Measurements from ENCODE around the gene RCAN2.

RCAN2 gene

GRCh38 chr6:46271107-46271506, 220.1 kb downstream of the RCAN2 start:
- H3K27ac ChIP-seq = no peak overlapping the region
- no peak for DNase-seq (ENCODE audit: low read depth, low spot score)

DNA sequence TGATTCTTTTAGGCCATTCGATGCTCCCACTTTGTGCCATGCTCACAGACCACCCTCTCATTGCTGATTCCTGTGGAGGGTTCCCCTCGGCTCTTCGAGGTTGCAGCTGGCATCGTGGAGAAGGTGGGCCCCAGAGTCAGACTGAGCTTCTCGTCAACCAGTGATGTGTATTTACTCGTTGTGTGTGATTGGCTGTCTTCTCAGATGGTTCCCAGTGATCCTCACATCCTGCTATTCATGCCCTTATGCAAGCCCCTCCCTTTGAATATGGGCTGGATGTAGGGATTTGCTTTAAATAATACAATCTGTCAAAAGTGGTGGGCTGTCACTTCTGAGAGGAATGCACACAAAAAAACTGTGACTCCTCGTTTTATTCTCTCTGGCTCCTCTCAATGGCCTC, 220.9 kb downstream of the RCAN2 start:
- no peak overlapping the region for H3K27ac ChIP-seq
- DNase-seq (ENCODE audit: low read depth, low spot score) = no peak

DNA sequence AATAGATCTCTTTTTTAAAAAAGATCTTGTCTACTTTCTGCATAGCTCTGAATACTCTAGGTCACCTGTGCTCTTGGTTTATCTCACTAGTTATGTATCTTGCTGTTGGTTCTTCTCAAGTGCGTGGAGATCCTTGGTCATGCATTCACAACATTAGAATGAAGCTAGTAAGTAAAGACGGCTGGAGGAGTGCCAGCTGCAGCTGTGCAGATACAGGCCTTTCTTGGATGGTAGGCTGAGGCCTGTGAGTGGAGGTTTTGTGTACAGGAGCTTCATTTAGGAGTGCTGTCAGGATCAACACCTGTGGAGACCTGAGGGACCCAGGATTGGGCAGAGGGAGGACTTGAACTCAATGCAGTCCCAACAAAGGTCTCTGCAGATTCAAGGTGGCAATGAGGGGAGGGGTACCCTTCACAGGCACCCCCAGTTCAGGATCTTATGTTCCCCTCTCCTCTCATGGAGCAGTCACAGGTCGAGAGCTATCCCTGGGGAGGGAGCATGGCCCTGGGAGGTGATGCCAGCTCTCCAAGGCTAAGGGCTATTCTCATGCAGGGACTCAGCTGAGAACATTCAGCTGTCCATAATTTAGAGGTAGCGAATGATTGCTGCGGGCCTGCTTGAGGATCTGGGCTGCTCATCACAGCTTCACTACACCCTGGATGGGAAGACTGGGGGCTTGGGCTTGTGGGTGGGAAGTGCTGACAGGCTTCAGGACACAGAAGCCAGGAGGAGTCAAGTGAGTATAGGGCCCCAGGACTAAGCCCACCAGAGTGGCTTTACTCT, 221.6 kb downstream of the RCAN2 start:
- no peak for DNase-seq (ENCODE audit: low read depth, low spot score)
- H3K27ac ChIP-seq = no peak overlapping the region

DNA sequence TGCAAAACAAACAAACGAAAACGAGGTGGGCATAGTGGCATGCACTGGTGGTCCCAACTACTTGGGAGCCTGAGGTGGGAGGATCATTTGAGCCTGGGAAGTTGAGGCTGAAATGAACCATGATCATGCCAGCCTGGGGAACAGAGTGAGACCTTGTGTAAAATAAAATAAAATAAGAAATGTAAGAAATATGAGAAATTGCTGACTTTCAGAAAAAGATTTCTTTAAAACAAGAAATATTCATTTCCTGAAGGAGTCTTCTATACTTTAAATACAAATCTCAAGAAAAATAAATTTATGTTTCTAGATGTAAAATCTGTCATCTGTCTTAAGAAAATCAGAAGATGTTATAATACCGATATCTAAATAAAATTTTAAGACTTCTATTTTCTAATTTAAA, 223.7 kb downstream of the RCAN2 start:
- H3K27ac ChIP-seq = no peak overlapping the region
- DNase-seq (ENCODE audit: low read depth, low spot score) = no peak

DNA sequence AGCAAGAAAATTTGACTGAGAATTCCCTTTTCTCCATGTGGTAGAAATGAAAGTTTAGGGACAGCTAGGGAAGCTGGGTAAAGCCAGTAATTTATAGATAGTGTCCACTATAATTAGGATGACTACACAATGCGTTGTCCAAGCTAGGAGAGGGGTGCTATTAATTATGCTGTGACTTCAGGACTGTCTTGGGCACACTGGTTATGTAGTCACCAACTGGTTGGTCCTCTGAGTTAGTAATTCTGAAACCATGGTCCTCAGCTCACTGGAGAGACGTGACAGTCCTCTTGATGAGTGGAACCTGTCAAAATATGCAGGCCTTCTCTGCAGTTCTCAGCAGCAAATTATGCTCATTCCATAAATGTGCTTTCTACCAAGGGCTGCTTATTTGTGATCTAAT, 225.9 kb downstream of the RCAN2 start:
- no peak overlapping the region for H3K27ac ChIP-seq
- no peak for DNase-seq (ENCODE audit: low read depth, low spot score)

DNA sequence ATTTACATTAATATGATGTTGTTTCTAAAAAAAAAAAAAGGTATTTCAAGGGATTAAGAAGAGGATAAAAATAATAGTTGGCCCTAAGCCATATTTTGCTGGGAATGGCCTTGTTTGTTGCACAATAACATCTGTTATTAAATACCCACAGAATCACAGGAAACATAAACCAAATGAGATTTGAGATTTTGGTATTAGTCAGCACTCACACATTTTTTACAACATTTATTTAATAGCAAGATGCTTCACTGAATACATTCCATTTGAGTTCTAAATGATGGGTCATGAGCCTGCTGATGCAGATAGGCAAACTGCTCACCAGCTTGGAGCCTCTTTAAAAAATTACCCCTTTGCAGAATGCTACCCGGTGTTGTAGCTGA, 227.6 kb downstream of the RCAN2 start:
- no peak overlapping the region for H3K27ac ChIP-seq
- no peak for DNase-seq (ENCODE audit: low read depth, low spot score)

- no peak for DNase-seq (ENCODE audit: low read depth, low spot score)
Observed at GRCh38 chr6:46262928-46263706, 228.1 kb downstream of the RCAN2 start.

GRCh38 chr6:46258249-46258648, 233.0 kb downstream of the RCAN2 start:
- H3K27ac ChIP-seq = no peak overlapping the region
- no peak for DNase-seq (ENCODE audit: low read depth, low spot score)

More at GRCh38 chr6:46262928-46263706, 228.1 kb downstream of the RCAN2 start:
- no peak overlapping the region for H3K27ac ChIP-seq

GRCh38 chr6:46255528-46255927, 235.7 kb downstream of the RCAN2 start:
- H3K27ac ChIP-seq = no peak overlapping the region
- DNase-seq (ENCODE audit: low read depth, low spot score) = no peak

GRCh38 chr6:46254946-46255345, 236.3 kb downstream of the RCAN2 start:
- DNase-seq (ENCODE audit: low read depth, low spot score) = no peak
- no peak overlapping the region for H3K27ac ChIP-seq

- H3K27ac ChIP-seq = no peak overlapping the region
- no peak for DNase-seq (ENCODE audit: low read depth, low spot score)
Observed at GRCh38 chr6:46254331-46254730, 236.9 kb downstream of the RCAN2 start.

DNA sequence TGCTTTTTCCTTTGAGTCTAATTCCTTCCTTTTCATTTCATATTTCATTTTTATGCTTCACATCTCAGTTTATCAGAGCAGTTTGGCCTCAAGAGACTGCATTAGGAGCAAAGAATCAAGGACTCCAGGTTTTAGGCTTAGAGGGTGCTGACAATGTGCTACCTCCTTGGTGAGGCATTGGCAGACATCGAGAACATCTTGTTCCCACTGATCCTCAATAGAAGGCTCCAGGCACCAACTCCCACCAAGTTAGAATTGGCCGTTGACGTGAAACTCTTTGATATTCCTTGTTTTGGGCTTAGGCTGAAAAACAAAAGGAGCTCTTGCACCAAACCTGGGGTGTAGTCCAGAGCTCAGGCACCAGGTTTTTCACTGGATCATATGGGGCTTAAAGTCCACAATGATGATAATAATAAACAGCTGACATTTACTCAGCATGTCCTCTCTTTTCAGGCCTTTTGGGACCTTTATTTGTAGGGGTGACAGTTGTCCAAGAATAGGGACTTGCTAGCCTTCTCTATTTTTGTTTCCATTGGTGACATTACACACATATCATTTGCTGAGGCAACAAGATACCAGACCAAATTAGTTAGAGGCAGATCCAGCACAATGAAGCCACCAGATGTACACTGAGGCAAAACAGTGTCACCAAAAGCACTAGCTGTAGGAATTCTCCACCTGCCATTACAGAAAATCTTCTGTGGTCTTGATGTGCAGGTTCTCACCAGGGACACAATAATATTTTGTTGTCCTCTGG, 239.5 kb downstream of the RCAN2 start:
- no peak overlapping the region for H3K27ac ChIP-seq
- DNase-seq (ENCODE audit: low read depth, low spot score) = no peak

DNA sequence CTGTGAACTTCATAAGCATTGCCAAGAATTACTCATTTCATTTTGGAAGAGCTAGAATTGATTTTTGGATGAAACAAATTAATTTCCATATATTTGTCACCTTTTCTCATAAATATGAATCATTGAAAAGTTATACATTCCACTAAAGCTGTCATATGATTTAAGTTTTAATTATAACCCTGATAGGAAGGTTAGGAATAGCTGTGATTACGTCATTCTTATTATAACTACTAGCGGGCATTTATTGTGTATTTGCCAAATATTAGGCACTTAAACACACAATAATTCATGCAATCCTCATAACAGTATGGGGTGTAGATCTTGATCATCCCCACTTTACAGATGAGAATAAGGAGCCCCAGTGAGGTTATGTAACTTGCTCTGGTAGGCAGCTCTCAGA, 243.1 kb downstream of the RCAN2 start:
- no peak for DNase-seq (ENCODE audit: low read depth, low spot score)
- H3K27ac ChIP-seq = no peak overlapping the region

DNA sequence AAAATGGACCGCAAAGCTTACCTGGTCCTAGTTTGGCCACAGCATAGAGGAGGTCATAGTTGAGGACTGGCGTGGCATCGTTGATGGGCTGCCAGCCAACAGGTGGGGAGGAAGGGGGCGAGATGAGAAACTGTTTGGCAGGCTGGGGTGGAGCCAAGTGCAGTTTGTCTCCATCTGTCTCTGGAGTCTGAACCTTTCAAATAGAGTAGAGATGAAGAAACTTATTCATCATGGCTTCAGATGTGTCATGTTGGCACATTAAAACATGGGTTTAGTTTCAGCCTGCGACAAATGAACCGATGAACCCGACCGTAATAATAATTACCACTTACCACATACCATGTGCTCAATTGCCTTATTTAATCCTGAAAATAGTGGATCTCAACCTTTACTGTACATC, 244.5 kb downstream of the RCAN2 start:
- no peak for DNase-seq (ENCODE audit: low read depth, low spot score)
- H3K27ac ChIP-seq = no peak overlapping the region

DNA sequence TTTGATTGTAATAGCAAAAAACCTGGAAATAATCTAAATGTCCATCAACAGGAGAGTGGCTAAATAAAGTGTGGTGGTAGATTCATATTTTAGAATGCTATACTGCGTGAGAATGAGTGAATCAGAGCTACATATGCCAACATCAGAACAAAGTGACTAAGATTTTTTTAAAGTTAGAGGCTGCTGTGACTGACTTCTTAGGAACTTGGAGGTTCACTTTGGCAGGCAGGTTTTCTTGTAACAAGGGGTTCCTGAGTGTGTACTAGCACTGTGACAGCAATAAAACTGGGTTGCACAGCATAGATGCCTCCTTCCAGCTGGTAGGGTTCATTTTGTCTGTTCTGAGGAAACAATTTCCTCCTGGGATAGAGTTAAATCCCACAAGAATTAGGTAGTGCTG, 245.2 kb downstream of the RCAN2 start:
- DNase-seq (ENCODE audit: low read depth, low spot score) = no peak
- H3K27ac ChIP-seq = no peak overlapping the region

GRCh38 chr6:46244670-46245069, 246.6 kb downstream of the RCAN2 start:
- no peak for DNase-seq (ENCODE audit: low read depth, low spot score)
- H3K27ac ChIP-seq = no peak overlapping the region

DNA sequence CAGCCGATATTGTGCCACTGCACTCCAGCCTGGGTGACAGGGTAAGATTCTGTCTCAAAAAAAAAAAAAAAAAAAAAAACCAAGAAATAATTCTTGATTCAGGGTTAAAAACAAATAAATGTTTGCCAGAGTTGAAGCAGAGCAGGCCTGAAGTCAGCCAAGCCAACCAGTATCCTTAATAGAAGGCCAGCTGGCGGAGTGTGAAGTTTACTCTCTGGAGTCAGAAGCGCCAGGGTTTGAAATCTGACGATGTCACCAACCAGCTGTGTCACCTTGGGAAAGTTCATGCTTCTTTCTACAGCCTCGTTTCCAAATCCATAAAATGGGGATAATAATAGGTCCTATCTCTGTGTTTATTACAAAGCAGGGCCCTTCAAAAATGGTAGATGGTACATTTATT, 247.5 kb downstream of the RCAN2 start:
- no peak overlapping the region for H3K27ac ChIP-seq
- no peak for DNase-seq (ENCODE audit: low read depth, low spot score)

GRCh38 chr6:46242921-46243320, 248.3 kb downstream of the RCAN2 start:
- no peak for DNase-seq (ENCODE audit: low read depth, low spot score)
- H3K27ac ChIP-seq = no peak overlapping the region

- DNase-seq (ENCODE audit: low read depth, low spot score) = no peak
- no peak overlapping the region for H3K27ac ChIP-seq
Observed at GRCh38 chr6:46240866-46241565, 250.2 kb downstream of the RCAN2 start.

GRCh38 chr6:46236752-46237151, 254.5 kb downstream of the RCAN2 start:
- H3K27ac ChIP-seq = no peak overlapping the region
- DNase-seq (ENCODE audit: low read depth, low spot score) = no peak

Measured in epithelial cell of prostate (primary cell).